NCI-H748 treated with DMSO at 0.1 percent for 48 hours (cell line): ENCODE measurements around the gene INPP5D.
"Not testable (repeated sequence)": the region's sequence is repeated elsewhere in the genome, so short reads cannot be mapped to it uniquely, and the experiment has no call there.

ENCODE experiments used
- DNase-seq: peaks from one replicate; lab custom pipeline; 2025; lab: John Stamatoyannopoulos, UW

The INPP5D gene

GRCh38 chr2:233032551-233033320, 27.4 kb upstream of the INPP5D start, which contains the start of gene NEU2:
TSS of gene NEU2 (plus strand) at chr2:233032672. CDS start at chr2:233032672, 0 bp downstream.
- DNase-seq, result no peak

GRCh38 chr2:233033672-233034071, 26.5 kb upstream of the INPP5D start:
- no peak for DNase-seq

- no peak for DNase-seq
These were observed 25.9 kb upstream of the INPP5D start for GRCh38 chr2:233034091-233034882.

- DNase-seq, result no peak
These were observed 24.5 kb upstream of the INPP5D start for GRCh38 chr2:233035426-233036161.

- DNase-seq, result no peak
These were observed 23.8 kb upstream of the INPP5D start for GRCh38 chr2:233036162-233036838.

- no peak for DNase-seq
These were observed 23.1 kb upstream of the INPP5D start for GRCh38 chr2:233037078-233037477.

GRCh38 chr2:233039212-233039845, 20.8 kb upstream of the INPP5D start:
- DNase-seq, result no peak

GRCh38 chr2:233039846-233040530, 20.2 kb upstream of the INPP5D start:
- DNase-seq, result no peak

GRCh38 chr2:233040571-233040970, 19.6 kb upstream of the INPP5D start:
- DNase-seq, result no peak

GRCh38 chr2:233041722-233042323, 18.3 kb upstream of the INPP5D start:
- DNase-seq, result no peak

- no peak for DNase-seq
These were observed 17.6 kb upstream of the INPP5D start for GRCh38 chr2:233042549-233042948.

GRCh38 chr2:233044974-233045605, 15.1 kb upstream of the INPP5D start:
- DNase-seq, result no peak

GRCh38 chr2:233047206-233047605, 12.9 kb upstream of the INPP5D start:
- no peak for DNase-seq

GRCh38 chr2:233047667-233048066, 12.5 kb upstream of the INPP5D start:
- DNase-seq, result no peak

GRCh38 chr2:233048569-233049193, 11.5 kb upstream of the INPP5D start:
- no peak for DNase-seq

GRCh38 chr2:233049194-233049761, 10.9 kb upstream of the INPP5D start:
- DNase-seq, result no peak

- no peak for DNase-seq
These were observed 8.6 kb upstream of the INPP5D start for GRCh38 chr2:233051241-233052149.

- DNase-seq, result not testable (repeated sequence)
These were observed 7.6 kb upstream of the INPP5D start for GRCh38 chr2:233052517-233052916.
